Sigmoid colon (tissue), 4 donors: Measurements from ENCODE around the gene ABCC3.

ENCODE experiments used
- POLR2A ChIP-seq, 2 donors: fragments of 450-650 bp; IDR thresholded peaks; one replicate each; pipeline ENCODE4 v1.6.1; 2016; ENCODE audit warnings: antibody characterized with exemption in 2 of 2, mild to moderate bottlenecking in 2 of 2, moderate library complexity in 2 of 2
- POLR2AphosphoS5 ChIP-seq, 4 donors: sonication (generic); formaldehyde crosslinking; IDR thresholded peaks; one replicate each; pipeline ENCODE4 v1.6.1; 2017; ENCODE audit warnings: antibody characterized with exemption in 4 of 4
- TF ChIP-seq, protein P1 (sequence below), 4 experiments: fragments of 450-650 bp in 3 of 4; fragments of 200-600 bp in 1 of 4; IDR thresholded peaks; one replicate each; pipeline ENCODE4 v1.5.1; 2016 to 2019; ENCODE audit warnings: antibody characterized with exemption in 4 of 4, mild to moderate bottlenecking in 3 of 4, moderate library complexity in 2 of 4

DNA sequence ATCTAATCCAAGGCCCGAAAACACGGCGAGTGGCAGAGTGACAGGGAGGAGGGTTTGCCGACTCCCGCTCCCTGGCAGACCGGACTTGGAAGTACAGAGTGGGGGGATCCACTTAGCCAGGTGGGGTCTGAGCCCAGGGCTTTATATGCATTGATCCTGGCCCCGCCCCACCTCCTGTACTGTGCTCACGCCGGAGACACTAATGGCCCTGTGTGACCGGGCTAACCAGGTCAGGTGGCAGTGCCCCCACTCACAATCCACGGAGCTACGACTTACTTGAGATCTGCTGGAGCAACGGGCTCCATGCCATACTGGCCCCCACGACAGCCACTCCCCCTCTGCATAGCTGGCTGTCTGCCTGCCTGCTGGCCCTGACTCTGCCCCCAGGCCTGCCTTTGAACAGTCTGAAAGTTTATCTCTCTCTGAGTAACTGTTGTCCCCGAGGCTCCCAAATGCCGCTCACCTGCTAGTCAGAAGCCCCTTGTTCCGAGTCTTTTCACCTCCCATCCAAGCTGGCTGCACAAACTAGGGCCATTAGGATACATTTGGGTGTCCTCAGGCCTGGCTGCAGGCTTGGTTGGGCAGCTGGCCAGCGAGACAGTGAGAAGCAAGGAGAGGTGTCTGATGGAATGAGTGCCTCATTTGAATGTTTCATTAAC lies 46.2 kb upstream of the ABCC3 start:
- TF ChIP-seq POLR2AphosphoS5 (IDR thresholded peaks at IDR 0.05) (no peak), POLR2A (IDR thresholded peaks at IDR 0.05) (no peak)
- TF ChIP-seq, protein P1, sequence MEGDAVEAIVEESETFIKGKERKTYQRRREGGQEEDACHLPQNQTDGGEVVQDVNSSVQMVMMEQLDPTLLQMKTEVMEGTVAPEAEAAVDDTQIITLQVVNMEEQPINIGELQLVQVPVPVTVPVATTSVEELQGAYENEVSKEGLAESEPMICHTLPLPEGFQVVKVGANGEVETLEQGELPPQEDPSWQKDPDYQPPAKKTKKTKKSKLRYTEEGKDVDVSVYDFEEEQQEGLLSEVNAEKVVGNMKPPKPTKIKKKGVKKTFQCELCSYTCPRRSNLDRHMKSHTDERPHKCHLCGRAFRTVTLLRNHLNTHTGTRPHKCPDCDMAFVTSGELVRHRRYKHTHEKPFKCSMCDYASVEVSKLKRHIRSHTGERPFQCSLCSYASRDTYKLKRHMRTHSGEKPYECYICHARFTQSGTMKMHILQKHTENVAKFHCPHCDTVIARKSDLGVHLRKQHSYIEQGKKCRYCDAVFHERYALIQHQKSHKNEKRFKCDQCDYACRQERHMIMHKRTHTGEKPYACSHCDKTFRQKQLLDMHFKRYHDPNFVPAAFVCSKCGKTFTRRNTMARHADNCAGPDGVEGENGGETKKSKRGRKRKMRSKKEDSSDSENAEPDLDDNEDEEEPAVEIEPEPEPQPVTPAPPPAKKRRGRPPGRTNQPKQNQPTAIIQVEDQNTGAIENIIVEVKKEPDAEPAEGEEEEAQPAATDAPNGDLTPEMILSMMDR (IDR thresholded peaks at IDR 0.05) = no peak
